Panc1 (cell line): ENCODE measurements around the gene DPYD. TPM values are rescaled to one million over a fixed set of nuclear protein-coding genes. Genes with fewer than 3 reads are reported as not detected.

Experiments
- ATAC-seq: fragments of 200-7000 bp; cut with Tn5 transposase; 2 replicates; pipeline ENCODE4 v1.9.1; 2020; ENCODE audit warnings: mild to moderate bottlenecking, moderate library complexity
- BruUV-seq: library from RNA; stranded (reverse); fragments of 400-500 nt; replicated peaks from 2 replicates; lab custom pipeline; 2021; lab: Mats Ljungman, UMichigan
- CTCF ChIA-PET: fragments of 300-600 bp; sonication (Branson Sonifier 250); formaldehyde crosslinking; loops from one replicate; lab custom pipeline; 2022; ENCODE audit warnings: antibody characterized with exemption; lab: Charles Lee
- POLR2A ChIA-PET: fragments of 300-600 bp; sonication (Branson Sonifier 250); formaldehyde crosslinking; loops from one replicate; lab custom pipeline; 2022; ENCODE audit warnings: antibody characterized with exemption; lab: Charles Lee
- DNase-seq: peaks from one replicate; pipeline ENCODE4 v3.0.0-alpha.2; 2010; ENCODE audit warnings: low read depth, low spot score
- H3K27ac ChIP-seq: 2 replicates; pipeline ENCODE4 v1.5.1; 2011; ENCODE audit warnings: mild to moderate bottlenecking, low read length, inconsistent platforms
- H3K27me3 ChIP-seq: fragments of 200-500 bp; sonication (Bioruptor generic); 2 replicates; pipeline ENCODE4 v1.6.0; 2014; ENCODE audit warnings: low read length, inconsistent platforms; ENCODE audit not compliant: control insufficient read depth, insufficient read depth
- H3K36me3 ChIP-seq: fragments of 200-500 bp; sonication (Bioruptor generic); 2 replicates; pipeline ENCODE4 v1.5.1; 2014; ENCODE audit warnings: inconsistent platforms, mild to moderate bottlenecking, low read length, moderate library complexity; ENCODE audit not compliant: control insufficient read depth, insufficient read depth
- H3K4me1 ChIP-seq: 2 replicates; pipeline ENCODE4 v1.5.1; 2011; ENCODE audit warnings: inconsistent platforms, mild to moderate bottlenecking, low read length, moderate library complexity; ENCODE audit not compliant: control insufficient read depth, insufficient read depth
- H3K4me3 ChIP-seq, 2 experiments: 2 replicates each; pipeline ENCODE4 v1.5.1; 2011 to 2012; ENCODE audit warnings: low read depth in 2 of 2, low read length in 2 of 2, mild to moderate bottlenecking in 2 of 2, inconsistent platforms in 1 of 2, moderate library complexity in 1 of 2
- H3K9me3 ChIP-seq: fragments of 200-500 bp; sonication (Bioruptor generic); 2 replicates; pipeline ENCODE4 v1.5.1; 2014; ENCODE audit warnings: low read depth, mild to moderate bottlenecking, inconsistent platforms, low read length, moderate library complexity; ENCODE audit not compliant: control insufficient read depth, insufficient read depth
- POLR2AphosphoS5 ChIP-seq: IDR thresholded peaks from 2 replicates; pipeline ENCODE4 v1.6.1; 2012; ENCODE audit warnings: mild to moderate bottlenecking, low read depth, low read length, moderate library complexity
- REST ChIP-seq, 2 experiments: IDR thresholded peaks; 2 replicates each; pipeline ENCODE4 v1.6.1; 2011 to 2012; ENCODE audit warnings: low read depth in 2 of 2, control low read depth in 1 of 2, low read length in 1 of 2, mild to moderate bottlenecking in 1 of 2, moderate library complexity in 1 of 2; ENCODE audit not compliant: insufficient read depth in 1 of 2
- SIN3A ChIP-seq: IDR thresholded peaks from 2 replicates; pipeline ENCODE4 v1.6.1; 2012; ENCODE audit warnings: low read depth, mild to moderate bottlenecking, low read length, moderate library complexity, borderline replicate concordance; ENCODE audit not compliant: insufficient read depth
- TCF7L2 ChIP-seq: IDR thresholded peaks from 2 replicates; pipeline ENCODE4 v1.6.1; 2011; ENCODE audit warnings: mild to moderate bottlenecking, low read depth, low read length, inconsistent platforms
- in situ Hi-C: cut with HindIII; loops from 2 replicates; pipeline ENCODE4 v1.10.0; 2016; ENCODE audit warnings: low sequenced_read_pairs, low pct_unique_long_range_greater_than_20kb
- intact Hi-C: fragments of 100-400 bp; cut with micrococcal nuclease; formaldehyde crosslinking; loops from one replicate; pipeline ENCODE4 v1.10.0; 2022; ENCODE audit not compliant: unreplicated experiment
- total RNA-seq: library from RNA; stranded (reverse); gene quantifications from one replicate; pipeline ENCODE4 v1.2.1, GENCODE V29; 2021; ENCODE audit not compliant: unreplicated experiment
- TF ChIP-seq, protein P1 (sequence below): fragments of 450-650 bp; IDR thresholded peaks from 2 replicates; pipeline ENCODE4 v1.5.1; 2017; ENCODE audit warnings: mild to moderate bottlenecking

DPYD gene
- total RNA-seq, 1 experiment from 2014 or later: 2.0 TPM

DNA sequence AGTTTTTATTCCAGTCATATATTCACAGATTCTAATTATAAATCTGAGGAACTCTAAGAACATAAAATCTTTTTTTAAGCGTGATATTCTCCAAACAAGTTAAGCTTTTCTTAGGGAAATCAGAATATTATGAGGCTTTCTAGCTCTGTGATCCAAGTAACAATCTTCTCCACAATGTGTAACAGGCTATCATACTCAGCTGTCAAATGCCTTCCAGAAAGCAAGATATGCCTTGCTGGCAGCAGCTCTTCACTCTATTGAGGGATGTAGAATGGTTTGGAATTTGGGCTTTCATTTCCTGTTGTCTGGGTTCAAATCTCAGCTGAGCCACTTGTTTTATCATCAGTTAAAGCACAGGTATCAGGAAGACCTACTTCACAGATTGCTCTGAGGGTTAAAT, 752.8 kb downstream of the DPYD start:
- H3K4me1 ChIP-seq: no peaks in the 10 kb centered on the region
- no peaks in the 10 kb centered on the region for H3K27me3 ChIP-seq
- H3K36me3 ChIP-seq: no peaks in the 10 kb centered on the region
- in situ Hi-C loops (no loop called here), intact Hi-C loops (no loop called here)
- ATAC-seq: no peak
- POLR2A ChIA-PET: no interaction called here
- no peaks in the 10 kb centered on the region for H3K9me3 ChIP-seq
- BruUV-seq: no TSS peak
- no peak overlapping the region for H3K27ac ChIP-seq
- no peak overlapping the region for H3K4me3 ChIP-seq
- CTCF ChIA-PET: no interaction called here
- no peak for TF ChIP-seq TCF7L2
- no peak for TF ChIP-seq POLR2AphosphoS5
- TF ChIP-seq, protein P1, sequence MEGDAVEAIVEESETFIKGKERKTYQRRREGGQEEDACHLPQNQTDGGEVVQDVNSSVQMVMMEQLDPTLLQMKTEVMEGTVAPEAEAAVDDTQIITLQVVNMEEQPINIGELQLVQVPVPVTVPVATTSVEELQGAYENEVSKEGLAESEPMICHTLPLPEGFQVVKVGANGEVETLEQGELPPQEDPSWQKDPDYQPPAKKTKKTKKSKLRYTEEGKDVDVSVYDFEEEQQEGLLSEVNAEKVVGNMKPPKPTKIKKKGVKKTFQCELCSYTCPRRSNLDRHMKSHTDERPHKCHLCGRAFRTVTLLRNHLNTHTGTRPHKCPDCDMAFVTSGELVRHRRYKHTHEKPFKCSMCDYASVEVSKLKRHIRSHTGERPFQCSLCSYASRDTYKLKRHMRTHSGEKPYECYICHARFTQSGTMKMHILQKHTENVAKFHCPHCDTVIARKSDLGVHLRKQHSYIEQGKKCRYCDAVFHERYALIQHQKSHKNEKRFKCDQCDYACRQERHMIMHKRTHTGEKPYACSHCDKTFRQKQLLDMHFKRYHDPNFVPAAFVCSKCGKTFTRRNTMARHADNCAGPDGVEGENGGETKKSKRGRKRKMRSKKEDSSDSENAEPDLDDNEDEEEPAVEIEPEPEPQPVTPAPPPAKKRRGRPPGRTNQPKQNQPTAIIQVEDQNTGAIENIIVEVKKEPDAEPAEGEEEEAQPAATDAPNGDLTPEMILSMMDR: no peak
- no peak for TF ChIP-seq SIN3A
- no peak for TF ChIP-seq REST (IDR thresholded peaks at IDR 0.05; ENCODE audit: insufficient read depth in 1 of 2, low read depth in 2 of 2, low read length in 1 of 2)
- no peak for DNase-seq

GRCh38 chr1:97167246-97167645, 753.6 kb downstream of the DPYD start:
- ChIA-PET POLR2A (no interaction called here), CTCF (no interaction called here)
- in situ Hi-C loops (no loop called here), intact Hi-C loops (no loop called here)
- DNase-seq (no peak), ATAC-seq (no peak)
- no peak for TF ChIP-seq SIN3A
- TF ChIP-seq TCF7L2: no peak
- TF ChIP-seq, protein P1: no peak
- no peak for TF ChIP-seq REST (IDR thresholded peaks at IDR 0.05; ENCODE audit: insufficient read depth in 1 of 2, low read depth in 2 of 2, low read length in 1 of 2)
- no peak for TF ChIP-seq POLR2AphosphoS5
- H3K4me3 ChIP-seq: no peak overlapping the region
- H3K36me3 ChIP-seq: no peaks in the 10 kb centered on the region
- H3K27ac ChIP-seq: no peak overlapping the region
- no peaks in the 10 kb centered on the region for H3K4me1 ChIP-seq
- H3K27me3 ChIP-seq: no peaks in the 10 kb centered on the region
- no TSS peak for BruUV-seq
- no peaks in the 10 kb centered on the region for H3K9me3 ChIP-seq
